Panc1 (cell line): ENCODE results near the gene NPPA. TPM values are rescaled to one million over a fixed set of nuclear protein-coding genes. Genes with fewer than 3 reads are reported as not detected.

ENCODE experiments used
- ATAC-seq: fragments of 200-7000 bp; cut with Tn5 transposase; 2 replicates; pipeline ENCODE4 v1.9.1; 2020; ENCODE audit warnings: mild to moderate bottlenecking, moderate library complexity
- BruUV-seq: library from RNA; stranded (reverse); fragments of 400-500 nt; replicated peaks from 2 replicates; lab custom pipeline; 2021; lab: Mats Ljungman, UMichigan
- CTCF ChIA-PET: fragments of 300-600 bp; sonication (Branson Sonifier 250); formaldehyde crosslinking; loops from one replicate; lab custom pipeline; 2022; ENCODE audit warnings: antibody characterized with exemption; lab: Charles Lee
- POLR2A ChIA-PET: fragments of 300-600 bp; sonication (Branson Sonifier 250); formaldehyde crosslinking; loops from one replicate; lab custom pipeline; 2022; ENCODE audit warnings: antibody characterized with exemption; lab: Charles Lee
- DNase-seq: peaks from one replicate; pipeline ENCODE4 v3.0.0-alpha.2; 2010; ENCODE audit warnings: low read depth, low spot score
- H3K27ac ChIP-seq: 2 replicates; pipeline ENCODE4 v1.5.1; 2011; ENCODE audit warnings: mild to moderate bottlenecking, low read length, inconsistent platforms
- H3K27me3 ChIP-seq: fragments of 200-500 bp; sonication (Bioruptor generic); 2 replicates; pipeline ENCODE4 v1.6.0; 2014; ENCODE audit warnings: low read length, inconsistent platforms; ENCODE audit not compliant: control insufficient read depth, insufficient read depth
- H3K36me3 ChIP-seq: fragments of 200-500 bp; sonication (Bioruptor generic); 2 replicates; pipeline ENCODE4 v1.5.1; 2014; ENCODE audit warnings: inconsistent platforms, mild to moderate bottlenecking, low read length, moderate library complexity; ENCODE audit not compliant: control insufficient read depth, insufficient read depth
- H3K4me1 ChIP-seq: 2 replicates; pipeline ENCODE4 v1.5.1; 2011; ENCODE audit warnings: inconsistent platforms, mild to moderate bottlenecking, low read length, moderate library complexity; ENCODE audit not compliant: control insufficient read depth, insufficient read depth
- H3K4me3 ChIP-seq, 2 experiments: 2 replicates each; pipeline ENCODE4 v1.5.1; 2011 to 2012; ENCODE audit warnings: low read depth in 2 of 2, low read length in 2 of 2, mild to moderate bottlenecking in 2 of 2, inconsistent platforms in 1 of 2, moderate library complexity in 1 of 2
- H3K9me3 ChIP-seq: fragments of 200-500 bp; sonication (Bioruptor generic); 2 replicates; pipeline ENCODE4 v1.5.1; 2014; ENCODE audit warnings: low read depth, mild to moderate bottlenecking, inconsistent platforms, low read length, moderate library complexity; ENCODE audit not compliant: control insufficient read depth, insufficient read depth
- CTCF ChIP-seq: fragments of 450-650 bp; IDR thresholded peaks from 2 replicates; pipeline ENCODE4 v1.5.1; 2017; ENCODE audit warnings: mild to moderate bottlenecking
- POLR2AphosphoS5 ChIP-seq: IDR thresholded peaks from 2 replicates; pipeline ENCODE4 v1.6.1; 2012; ENCODE audit warnings: mild to moderate bottlenecking, low read depth, low read length, moderate library complexity
- REST ChIP-seq, 2 experiments: IDR thresholded peaks; 2 replicates each; pipeline ENCODE4 v1.6.1; 2011 to 2012; ENCODE audit warnings: low read depth in 2 of 2, control low read depth in 1 of 2, low read length in 1 of 2, mild to moderate bottlenecking in 1 of 2, moderate library complexity in 1 of 2; ENCODE audit not compliant: insufficient read depth in 1 of 2
- SIN3A ChIP-seq: IDR thresholded peaks from 2 replicates; pipeline ENCODE4 v1.6.1; 2012; ENCODE audit warnings: low read depth, mild to moderate bottlenecking, low read length, moderate library complexity, borderline replicate concordance; ENCODE audit not compliant: insufficient read depth
- TCF7L2 ChIP-seq: IDR thresholded peaks from 2 replicates; pipeline ENCODE4 v1.6.1; 2011; ENCODE audit warnings: mild to moderate bottlenecking, low read depth, low read length, inconsistent platforms
- in situ Hi-C: cut with HindIII; loops from 2 replicates; pipeline ENCODE4 v1.10.0; 2016; ENCODE audit warnings: low sequenced_read_pairs, low pct_unique_long_range_greater_than_20kb
- intact Hi-C: fragments of 100-400 bp; cut with micrococcal nuclease; formaldehyde crosslinking; loops from one replicate; pipeline ENCODE4 v1.10.0; 2022; ENCODE audit not compliant: unreplicated experiment
- total RNA-seq: library from RNA; stranded (reverse); gene quantifications from one replicate; pipeline ENCODE4 v1.2.1, GENCODE V29; 2021; ENCODE audit not compliant: unreplicated experiment

NPPA gene
- total RNA-seq, 1 experiment from 2014 or later: not detected

GRCh38 chr1:11888206-11888876 is 40.8 kb upstream of the NPPA start:
- DNase-seq (no peak), ATAC-seq (no peak)
- Histone ChIP-seq H3K36me3 (no peaks in the 10 kb centered on the region), H3K4me1 (no peaks in the 10 kb centered on the region), H3K27me3 (no peaks in the 10 kb centered on the region), H3K27ac (no peak overlapping the region), H3K4me3 (no peak overlapping the region), H3K9me3 (no peaks in the 10 kb centered on the region)
- ChIA-PET CTCF (no interaction called here), POLR2A (interaction anchor here (0.7 to 1.1 kb wide), 2 partner anchors 20 to 21 kb away, joined by 6 to 7 read pairs; no protein-coding TSS in a partner anchor)
- in situ Hi-C loops: no loop called here
- BruUV-seq: no TSS peak
- intact Hi-C loops: no loop called here
- TF ChIP-seq CTCF: no peak
- no peak for TF ChIP-seq TCF7L2
- no peak for TF ChIP-seq SIN3A
- TF ChIP-seq REST (IDR thresholded peaks at IDR 0.05; ENCODE audit: insufficient read depth in 1 of 2, low read depth in 2 of 2, low read length in 1 of 2): no peak
- no peak for TF ChIP-seq POLR2AphosphoS5

- DNase-seq (no peak), ATAC-seq (no peak)
- Histone ChIP-seq H3K36me3 (no peaks in the 10 kb centered on the region), H3K9me3 (no peaks in the 10 kb centered on the region), H3K4me1 (no peaks in the 10 kb centered on the region), H3K27me3 (no peaks in the 10 kb centered on the region), H3K27ac (no peak overlapping the region), H3K4me3 (no peak overlapping the region)
- POLR2A ChIA-PET: interaction anchor here (0.7 to 1.1 kb wide), 3 partner anchors 20 to 41 kb away, joined by 3 to 7 read pairs (median 6); no protein-coding TSS in a partner anchor
- in situ Hi-C loops: no loop called here
- CTCF ChIA-PET: no interaction called here
- BruUV-seq: no TSS peak
- intact Hi-C loops: no loop called here
- no peak for TF ChIP-seq CTCF
- TF ChIP-seq REST (IDR thresholded peaks at IDR 0.05; ENCODE audit: insufficient read depth in 1 of 2, low read depth in 2 of 2, low read length in 1 of 2): no peak
- no peak for TF ChIP-seq SIN3A
- TF ChIP-seq TCF7L2: no peak
- no peak for TF ChIP-seq POLR2AphosphoS5
Observed at GRCh38 chr1:11887666-11888007, 40.1 kb upstream of the NPPA start.
